Stimulated activated effector memory CD8-positive, alpha-beta T cell treated with anti-CD3 and anti-CD28 coated beads, Interleukin-12 subunit alpha, Interleukin-12 subunit beta, amount 100 ng/mL, for 72 hours (primary cell): ENCODE results near the gene KIF4B.

Experiments used
- ATAC-seq: fragments of 150-1000 bp; cut with Tn5 transposase; 2 replicates; pipeline ENCODE4 v1.10.0; 2021
- DNase-seq, 2 donors: peaks; one replicate each; pipeline ENCODE4 v3.0.0; 2021 to 2022; ENCODE audit warnings: low spot score in 2 of 2
- H3K27ac Mint-ChIP-seq: one replicate; pipeline ENCODE4 v1.8.0; 2022; ENCODE audit warnings: mild to moderate bottlenecking, mixed read lengths
- H3K36me3 Mint-ChIP-seq: one replicate; pipeline ENCODE4 v1.8.0; 2022; ENCODE audit warnings: mild to moderate bottlenecking, mixed read lengths
- H3K4me1 Mint-ChIP-seq: one replicate; pipeline ENCODE4 v1.8.0; 2022; ENCODE audit warnings: mixed read lengths
- H3K4me3 Mint-ChIP-seq: one replicate; pipeline ENCODE4 v1.8.0; 2022; ENCODE audit warnings: mild to moderate bottlenecking, mixed read lengths
- H3K9me3 Mint-ChIP-seq: one replicate; pipeline ENCODE4 v1.8.0; 2022; ENCODE audit warnings: mixed read lengths

KIF4B gene

DNA sequence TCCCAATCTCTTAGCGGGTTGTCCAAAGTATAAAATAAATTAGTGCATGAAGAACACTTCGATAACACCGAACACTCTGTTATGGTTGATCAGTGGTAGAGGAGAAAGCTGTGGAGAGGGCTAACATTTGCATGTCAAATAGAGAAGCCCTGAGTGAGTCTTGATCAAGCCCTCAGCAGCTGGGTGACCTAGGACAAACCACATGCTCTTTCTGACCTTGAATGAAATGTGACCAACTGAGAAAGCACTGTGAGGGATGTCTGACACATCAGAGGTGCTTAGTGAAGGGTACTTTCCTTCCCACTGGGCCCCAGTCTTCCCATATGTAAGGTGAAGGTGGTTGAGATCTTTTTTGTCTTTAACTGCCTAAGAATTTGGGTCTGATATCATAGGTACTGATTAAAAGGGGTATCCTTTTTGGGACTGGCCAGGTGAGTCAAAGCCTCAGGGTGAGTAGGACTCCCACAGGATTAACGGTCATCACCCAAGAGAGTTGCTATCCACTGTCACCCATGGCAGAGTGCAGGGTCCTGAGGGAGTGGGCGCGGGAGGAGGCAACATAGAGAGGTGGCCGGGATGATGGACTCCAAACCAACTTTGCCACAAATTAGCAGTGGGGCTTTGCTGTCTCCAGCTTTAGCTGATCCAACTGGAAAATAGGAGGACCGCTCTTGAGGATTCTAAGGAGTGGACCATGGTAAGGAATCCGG, 53.5 kb downstream of the KIF4B start:
- ATAC-seq (no peak), DNase-seq (no peak)
- H3K4me1 Mint-ChIP-seq, result no peaks in the 10 kb centered on the region
- H3K36me3 Mint-ChIP-seq, result no peaks in the 10 kb centered on the region
- no peak overlapping the region for H3K27ac Mint-ChIP-seq
- H3K9me3 Mint-ChIP-seq, result no peaks in the 10 kb centered on the region
- H3K4me3 Mint-ChIP-seq, result no peak overlapping the region
